OCI-LY1 (cell line): ENCODE data around the gene MYO1A.
A peak's percentile ranks its signal among the peaks of the same experiment; 100 is the strongest.

ENCODE experiments used
- CTCF ChIP-seq: fragments of 200-600 bp; sonication (generic), shearing (Covaris generic); IDR thresholded peaks from 2 replicates; pipeline ENCODE4 v1.5.1; 2017; ENCODE audit warnings: mild to moderate bottlenecking, antibody characterized with exemption, low read length, moderate library complexity, mixed read lengths
- EZH2 ChIP-seq: fragments of 200-600 bp; sonication (generic), shearing (Covaris generic); IDR thresholded peaks from 2 replicates; pipeline ENCODE4 v1.8.0; 2017; ENCODE audit warnings: borderline replicate concordance, mixed run types, mild to moderate bottlenecking, antibody characterized with exemption, low read length, moderate library complexity, mixed read lengths

DNA sequence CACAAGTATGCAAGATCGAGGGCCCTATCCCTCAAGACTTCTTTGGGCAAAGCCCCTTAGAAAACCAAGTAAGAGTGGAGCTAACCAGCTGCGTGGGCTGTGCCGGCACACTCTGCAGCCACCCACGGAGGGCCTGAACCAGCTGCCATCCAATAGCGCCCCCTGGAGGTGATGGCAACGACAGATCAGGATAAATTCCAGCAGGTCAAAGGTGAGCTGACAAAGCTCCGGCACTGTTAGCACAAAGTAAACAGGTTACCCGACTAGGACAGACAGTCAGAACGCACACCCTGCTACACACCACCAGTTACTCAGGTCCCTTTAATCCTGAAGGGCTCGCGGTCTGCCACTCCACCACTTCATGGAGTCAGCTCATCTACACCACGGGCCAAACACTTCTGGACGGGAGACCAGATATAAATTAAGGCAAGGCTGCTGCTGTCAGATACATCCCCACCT, 48.5 kb downstream of the MYO1A start:
- TF ChIP-seq CTCF (peak; percentile 83), EZH2 (no peak)
